Testis (tissue), 3 donors: ENCODE results near the gene PRM2. TPM values are rescaled to one million over a fixed set of nuclear protein-coding genes. Genes with fewer than 3 reads are reported as not detected.

Source experiments
- DNase-seq: peaks from one replicate; pipeline ENCODE4 v3.0.0-alpha.2; 2019
- H3K27ac ChIP-seq, 2 donors: fragments of 200-600 bp; sonication (generic); one replicate each; pipeline ENCODE4 v1.5.1; 2019
- H3K27me3 ChIP-seq: fragments of 200-600 bp; sonication (generic); one replicate; pipeline ENCODE4 v1.5.1; 2019
- H3K36me3 ChIP-seq: fragments of 200-600 bp; sonication (generic); one replicate; pipeline ENCODE4 v1.5.1; 2017; ENCODE audit warnings: low read depth; ENCODE audit errors: missing control alignments
- H3K4me1 ChIP-seq: fragments of 200-600 bp; sonication (generic); one replicate; pipeline ENCODE4 v1.5.1; 2019
- H3K4me3 ChIP-seq, 2 donors: fragments of 200-600 bp; sonication (generic); one replicate each; pipeline ENCODE4 v1.5.1; 2017 to 2019
- H3K9me3 ChIP-seq: fragments of 200-600 bp; sonication (generic); one replicate; pipeline ENCODE4 v1.5.1; 2017
- CTCF ChIP-seq, 3 experiments: fragments of 450-650 bp in 2 of 3; fragments of 200-600 bp in 1 of 3; sonication (generic) in 1 of 3; IDR thresholded peaks; one replicate each; pipeline ENCODE4 v1.5.1; 2016 to 2019; ENCODE audit warnings: antibody characterized with exemption in 3 of 3, mild to moderate bottlenecking in 2 of 3, moderate library complexity in 1 of 3
- POLR2A ChIP-seq: fragments of 450-650 bp; IDR thresholded peaks from one replicate; pipeline ENCODE4 v1.6.1; 2017; ENCODE audit warnings: antibody characterized with exemption, mild to moderate bottlenecking, moderate library complexity
- WGBS, 2 donors: methylation state at CpG; one replicate each; pipeline ENCODE4 v1.1.5; 2018; 5-methylcytosine and 5-hydroxymethylcytosine counted together
- intact Hi-C: fragments of 100-400 bp; cut with DNase I; formaldehyde crosslinking; loops from one replicate; pipeline ENCODE4 v1.15.1; 2023; ENCODE audit warnings: low total_unique reads
- polyA plus RNA-seq: library from polyadenylated mRNA; stranded (reverse); fragments of 350-450 nt; fragmentation: Illumina TruSeq; extraction: RNeasy Lipid Tissue Mini Kit (QIAGEN cat#74804); gene quantifications from one replicate; pipeline ENCODE4 v1.2.3, GENCODE V29; 2014; ENCODE audit warnings: low read depth, low replicate concordance; ENCODE audit not compliant: insufficient read depth
- total RNA-seq, 2 donors: library from RNA; depleted of rRNA; stranded (reverse); fragments of >200 nt; gene quantifications; one replicate each; pipeline ENCODE4 v1.2.3, GENCODE V29; 2016

Gene PRM2
- total and polyA plus RNA-seq, 3 donors from 2014 or later = 3,179 to 16,461 (median 12,441) TPM

DNA sequence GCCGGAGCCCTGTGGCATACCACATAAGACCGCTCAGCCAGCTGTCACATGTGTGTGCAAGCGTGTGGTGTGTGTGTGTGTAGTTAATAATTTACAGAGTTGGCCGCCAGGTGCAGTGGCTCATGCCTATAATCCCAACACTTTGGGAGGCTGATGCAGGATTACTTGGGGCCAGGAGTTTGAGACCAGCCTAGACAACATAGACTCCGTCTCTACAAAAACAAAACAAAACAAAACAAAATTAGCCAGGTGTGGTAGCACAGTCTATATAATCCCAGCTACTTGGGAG lies 40.6 kb downstream of the PRM2 start:
- H3K36me3 ChIP-seq = no peaks in the 10 kb centered on the region
- DNase-seq = no peak
- intact Hi-C loops = no loop called here
- 89 to 93% methylated on average over 5 of the region's 5 CpGs for WGBS, 2 donors
- H3K27ac ChIP-seq = no peak overlapping the region
- peaks cover 9% of the 10 kb centered on the region for H3K4me1 ChIP-seq
- H3K4me3 ChIP-seq = no peak overlapping the region
- H3K27me3 ChIP-seq = no peaks in the 10 kb centered on the region
- TF ChIP-seq CTCF (IDR thresholded peaks at IDR 0.05) (no peak), POLR2A (no peak)
- H3K9me3 ChIP-seq = no peaks in the 10 kb centered on the region

DNA sequence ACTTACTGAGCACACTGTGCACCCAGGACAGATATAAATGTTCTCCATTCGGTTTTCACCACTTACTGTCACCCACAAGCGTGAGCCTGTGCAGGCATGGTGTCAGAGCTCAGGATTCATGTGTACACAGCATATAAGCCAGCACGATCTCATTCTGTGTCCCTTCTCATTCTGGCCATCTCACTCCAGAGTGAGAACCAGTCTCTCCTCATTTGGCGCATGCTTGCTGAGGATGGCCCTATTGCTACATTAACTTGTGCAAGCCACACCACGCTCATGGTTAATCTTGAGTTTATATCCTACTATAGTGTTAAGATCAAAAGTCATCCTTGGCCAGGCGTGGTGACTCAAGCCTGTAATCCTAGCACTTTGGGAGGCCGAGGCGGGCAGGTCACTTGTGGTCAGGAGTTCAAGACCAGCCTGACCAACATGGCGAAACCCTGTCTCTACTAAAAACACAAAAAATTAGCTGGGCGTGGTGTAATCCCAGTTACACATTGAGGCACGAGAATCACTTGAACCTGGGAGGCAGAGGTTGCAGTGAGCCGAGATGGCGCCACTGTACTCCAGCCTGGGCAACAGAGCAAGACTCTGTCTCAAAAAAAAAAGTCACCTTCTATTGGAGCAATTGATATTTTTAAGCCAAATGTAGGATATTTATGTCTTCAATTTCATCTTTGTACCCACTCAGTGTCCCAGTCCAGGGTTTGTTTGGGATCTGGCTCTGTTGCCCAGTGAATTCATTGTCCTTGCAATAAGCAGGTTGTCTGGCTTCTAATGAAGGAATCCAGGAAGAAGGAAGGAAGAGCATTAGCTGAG lies 41.2 kb downstream of the PRM2 start:
- no peak for DNase-seq
- WGBS, 2 donors = 93 to 94% methylated on average over 13 of the region's 13 CpGs
- no peaks in the 10 kb centered on the region for H3K27me3 ChIP-seq
- peaks cover 9% of the 10 kb centered on the region for H3K4me1 ChIP-seq
- no peaks in the 10 kb centered on the region for H3K36me3 ChIP-seq
- intact Hi-C loops = no loop called here
- no peak overlapping the region for H3K4me3 ChIP-seq
- no peak overlapping the region for H3K27ac ChIP-seq
- no peaks in the 10 kb centered on the region for H3K9me3 ChIP-seq
- TF ChIP-seq POLR2A = no peak
- no peak for TF ChIP-seq CTCF (IDR thresholded peaks at IDR 0.05)

GRCh38 chr16:11233727-11234376 lies 42.4 kb downstream of the PRM2 start:
- DNase-seq = no peak
- H3K27me3 ChIP-seq = no peaks in the 10 kb centered on the region
- no peaks in the 10 kb centered on the region for H3K36me3 ChIP-seq
- 74 to 90% methylated on average over 8 of the region's 8 CpGs for WGBS, 2 donors
- H3K27ac ChIP-seq = no peak overlapping the region
- peaks cover 9% of the 10 kb centered on the region for H3K4me1 ChIP-seq
- intact Hi-C loops = no loop called here
- TF ChIP-seq POLR2A (no peak), CTCF (IDR thresholded peaks at IDR 0.05) (no peak)
- no peak overlapping the region for H3K4me3 ChIP-seq
- H3K9me3 ChIP-seq = no peaks in the 10 kb centered on the region

- TF ChIP-seq POLR2A (no peak), CTCF (IDR thresholded peaks at IDR 0.05) (no peak)
- WGBS, 2 donors = 46 to 62% methylated on average over 32 to 35 of the region's 35 CpGs
- DNase-seq = no peak
Measured at GRCh38 chr16:11232852-11233726, 43.2 kb downstream of the PRM2 start.

More at GRCh38 chr16:11232852-11233726, 43.2 kb downstream of the PRM2 start:
- Histone ChIP-seq H3K27ac (no peak overlapping the region), H3K27me3 (no peaks in the 10 kb centered on the region), H3K36me3 (no peaks in the 10 kb centered on the region), H3K9me3 (no peaks in the 10 kb centered on the region), H3K4me3 (no peak overlapping the region), H3K4me1 (peaks cover 7% of the 10 kb centered on the region)
- intact Hi-C loops = no loop called here
